ENCODE results near the gene CENPF.

Gene CENPF

DNA sequence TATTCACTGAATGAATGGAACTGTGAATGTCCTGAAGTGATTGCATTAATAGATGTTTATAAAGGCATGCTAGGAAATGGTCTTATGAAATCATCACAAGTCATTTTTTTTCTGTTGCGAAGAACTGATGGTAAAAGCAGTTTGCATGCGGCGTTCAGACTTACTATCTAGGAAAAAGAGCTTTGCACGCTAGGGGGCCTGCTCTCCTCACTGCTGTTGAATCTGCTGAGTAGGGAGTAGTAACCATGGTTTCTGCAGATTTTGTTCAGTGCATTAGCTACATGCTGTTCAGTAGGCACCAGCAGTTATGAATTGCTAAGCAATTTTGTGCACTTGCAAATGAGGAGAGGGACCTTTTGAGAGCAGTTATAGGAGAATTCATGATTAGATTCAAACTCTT lies 57.9 kb downstream of the CENPF start:
- H3K4me3 ChIP-seq (ENCODE audit: low read depth, low read length), result no peak overlapping the region
- no peak for DNase-seq
- peaks cover 90% of the 10 kb centered on the region for H3K36me3 ChIP-seq
- H3K27ac ChIP-seq, result no peak overlapping the region
- H3K9me3 ChIP-seq (ENCODE audit: severe bottlenecking), result no peaks in the 10 kb centered on the region
- TF ChIP-seq, protein P1, sequence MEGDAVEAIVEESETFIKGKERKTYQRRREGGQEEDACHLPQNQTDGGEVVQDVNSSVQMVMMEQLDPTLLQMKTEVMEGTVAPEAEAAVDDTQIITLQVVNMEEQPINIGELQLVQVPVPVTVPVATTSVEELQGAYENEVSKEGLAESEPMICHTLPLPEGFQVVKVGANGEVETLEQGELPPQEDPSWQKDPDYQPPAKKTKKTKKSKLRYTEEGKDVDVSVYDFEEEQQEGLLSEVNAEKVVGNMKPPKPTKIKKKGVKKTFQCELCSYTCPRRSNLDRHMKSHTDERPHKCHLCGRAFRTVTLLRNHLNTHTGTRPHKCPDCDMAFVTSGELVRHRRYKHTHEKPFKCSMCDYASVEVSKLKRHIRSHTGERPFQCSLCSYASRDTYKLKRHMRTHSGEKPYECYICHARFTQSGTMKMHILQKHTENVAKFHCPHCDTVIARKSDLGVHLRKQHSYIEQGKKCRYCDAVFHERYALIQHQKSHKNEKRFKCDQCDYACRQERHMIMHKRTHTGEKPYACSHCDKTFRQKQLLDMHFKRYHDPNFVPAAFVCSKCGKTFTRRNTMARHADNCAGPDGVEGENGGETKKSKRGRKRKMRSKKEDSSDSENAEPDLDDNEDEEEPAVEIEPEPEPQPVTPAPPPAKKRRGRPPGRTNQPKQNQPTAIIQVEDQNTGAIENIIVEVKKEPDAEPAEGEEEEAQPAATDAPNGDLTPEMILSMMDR (IDR thresholded peaks at IDR 0.05; ENCODE audit: low read depth, low read length), result peak; percentile 30; the same call in 1 of the 2 replicates
- H3K27me3 ChIP-seq (ENCODE audit: insufficient read depth, low read depth, severe bottlenecking), result no peaks in the 10 kb centered on the region

DNA sequence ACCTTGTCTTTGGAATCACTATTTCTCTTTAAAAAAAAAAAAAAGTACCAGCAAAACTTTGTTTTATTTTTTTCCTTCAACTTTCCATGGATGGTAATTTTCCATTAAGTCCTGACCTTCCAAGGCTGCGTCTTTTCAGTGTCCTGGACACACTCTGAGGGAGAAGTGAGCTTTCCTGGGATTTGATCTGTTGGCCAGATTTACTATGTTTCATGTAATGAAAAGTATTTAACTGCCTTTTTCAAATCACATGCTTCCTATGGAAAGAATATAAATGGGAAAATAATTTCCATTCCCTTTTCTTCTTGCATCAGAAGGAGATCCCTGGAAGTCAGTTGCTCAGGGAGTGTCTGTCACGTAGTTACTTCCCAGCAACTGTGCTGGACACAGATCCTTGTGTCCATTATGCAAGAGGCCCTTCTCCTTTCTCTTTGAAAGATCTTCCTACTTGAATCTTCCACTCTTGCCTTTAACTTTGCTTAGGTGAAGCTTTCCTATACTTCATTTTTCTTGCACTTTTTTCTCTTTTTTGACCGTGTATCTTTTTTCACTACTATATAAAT lies 59.3 kb downstream of the CENPF start:
- no peaks in the 10 kb centered on the region for H3K9me3 ChIP-seq (ENCODE audit: severe bottlenecking)
- TF ChIP-seq, protein P1 (IDR thresholded peaks at IDR 0.05; ENCODE audit: low read depth, low read length), result no peak
- no peak for DNase-seq
- no peak overlapping the region for H3K4me3 ChIP-seq (ENCODE audit: low read depth, low read length)
- no peaks in the 10 kb centered on the region for H3K27me3 ChIP-seq (ENCODE audit: insufficient read depth, low read depth, severe bottlenecking)
- H3K27ac ChIP-seq, result no peak overlapping the region
- peaks cover 90% of the 10 kb centered on the region for H3K36me3 ChIP-seq

- DNase-seq, result no peak
- Histone ChIP-seq H3K27ac (no peak overlapping the region), H3K36me3 (peaks cover 86% of the 10 kb centered on the region), H3K9me3 (ENCODE audit: severe bottlenecking) (no peaks in the 10 kb centered on the region), H3K27me3 (ENCODE audit: insufficient read depth, low read depth, severe bottlenecking) (no peaks in the 10 kb centered on the region), H3K4me3 (ENCODE audit: low read depth, low read length) (no peak overlapping the region)
- TF ChIP-seq, protein P1 (IDR thresholded peaks at IDR 0.05; ENCODE audit: low read depth, low read length), result no peak
Measured at GRCh38 chr1:214664651-214665433, 61.8 kb downstream of the CENPF start.

DNA sequence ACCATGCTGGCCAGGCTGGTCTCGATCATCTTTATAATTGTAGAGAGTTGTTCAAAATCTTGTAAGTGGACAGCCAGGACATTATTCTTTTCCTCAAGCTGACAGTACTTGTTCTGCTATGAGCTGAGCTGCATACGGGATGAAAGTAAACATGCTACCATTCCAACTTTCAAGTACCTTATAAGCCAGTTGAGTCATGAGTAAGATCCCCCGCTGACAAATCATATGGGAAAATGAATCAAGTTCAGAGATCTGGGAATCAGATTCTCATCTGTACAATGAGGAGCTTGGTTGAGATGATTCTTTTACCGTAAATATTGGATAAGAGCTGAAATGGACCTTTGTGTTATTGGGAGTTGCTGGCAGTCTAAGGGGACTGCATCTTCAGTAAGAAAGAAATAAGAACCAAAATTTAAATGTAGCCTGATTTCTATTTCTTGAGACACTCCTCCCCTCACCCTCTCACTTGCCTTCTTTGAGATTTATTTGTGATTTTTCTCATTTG lies 62.7 kb downstream of the CENPF start:
- no peak overlapping the region for H3K4me3 ChIP-seq (ENCODE audit: low read depth, low read length)
- H3K36me3 ChIP-seq, result peaks cover 88% of the 10 kb centered on the region
- no peak overlapping the region for H3K27ac ChIP-seq
- no peaks in the 10 kb centered on the region for H3K9me3 ChIP-seq (ENCODE audit: severe bottlenecking)
- TF ChIP-seq, protein P1 (IDR thresholded peaks at IDR 0.05; ENCODE audit: low read depth, low read length), result no peak
- DNase-seq, result no peak
- no peaks in the 10 kb centered on the region for H3K27me3 ChIP-seq (ENCODE audit: insufficient read depth, low read depth, severe bottlenecking)

GRCh38 chr1:214666674-214667073 lies 63.7 kb downstream of the CENPF start:
- Histone ChIP-seq H3K36me3 (peaks cover 79% of the 10 kb centered on the region), H3K27me3 (ENCODE audit: insufficient read depth, low read depth, severe bottlenecking) (no peaks in the 10 kb centered on the region), H3K27ac (no peak overlapping the region), H3K9me3 (ENCODE audit: severe bottlenecking) (no peaks in the 10 kb centered on the region), H3K4me3 (ENCODE audit: low read depth, low read length) (no peak overlapping the region)
- TF ChIP-seq, protein P1 (IDR thresholded peaks at IDR 0.05; ENCODE audit: low read depth, low read length), result no peak
- DNase-seq, result no peak

All from WERI-Rb-1 (cell line).